Inflammatory macrophage (primary cell): ENCODE data around the gene FRG2C.
"Not testable (repeated sequence)": the region's sequence is repeated elsewhere in the genome, so short reads cannot be mapped to it uniquely, and the experiment has no call there.

Source experiments
- DNase-seq, 2 donors: peaks; one replicate each; pipeline ENCODE4 v3.0.0-alpha.2; 2020 to 2022

Gene FRG2C

GRCh38 chr3:75669348-75670297 is 5.5 kb downstream of the FRG2C start:
- DNase-seq: not testable (repeated sequence)

- peak; percentile 70 to 79 for DNase-seq
Measured at GRCh38 chr3:75670298-75671286, 6.5 kb downstream of the FRG2C start.

GRCh38 chr3:75671287-75672139 is 7.4 kb downstream of the FRG2C start:
- DNase-seq: not testable (repeated sequence)

- peak; percentile 9 to 29 for DNase-seq
Measured at GRCh38 chr3:75672140-75672775, 8.1 kb downstream of the FRG2C start.

GRCh38 chr3:75683965-75684364 is 19.8 kb downstream of the FRG2C start:
- DNase-seq: not testable (repeated sequence)

GRCh38 chr3:75687323-75687722 is 23.2 kb downstream of the FRG2C start:
- DNase-seq: no peak

GRCh38 chr3:75692061-75692460 is 27.9 kb downstream of the FRG2C start:
- DNase-seq: no peak
